ENCODE measurements around the gene SLC31A2.
"Not testable (repeated sequence)": the region's sequence is repeated elsewhere in the genome, so short reads cannot be mapped to it uniquely, and the experiment has no call there.

Gene SLC31A2, protein sequence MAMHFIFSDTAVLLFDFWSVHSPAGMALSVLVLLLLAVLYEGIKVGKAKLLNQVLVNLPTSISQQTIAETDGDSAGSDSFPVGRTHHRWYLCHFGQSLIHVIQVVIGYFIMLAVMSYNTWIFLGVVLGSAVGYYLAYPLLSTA

GRCh38 chr9:113150670-113151611, at the start of gene SLC31A2:
TSS of gene SLC31A2 (plus strand) at chr9:113151007. CDS start at chr9:113151075, 68 bp downstream.
- no peaks in the 10 kb centered on the region for H3K36me3 ChIP-seq (ENCODE audit: control insufficient read depth, insufficient read depth, low read length)
- H3K27me3 ChIP-seq (ENCODE audit: control insufficient read depth, insufficient read depth, low read length): no peaks in the 10 kb centered on the region
- peak within 1 kb of the TSS; percentile 89 for H3K4me3 ChIP-seq (ENCODE audit: low read length)
- peak within 1 kb of the TSS; percentile 61 for H3K9ac ChIP-seq (ENCODE audit: low read length)
- H3K27ac ChIP-seq (ENCODE audit: low read depth, low read length): peak within 1 kb of the TSS; percentile 68
- peaks cover 3% of the 10 kb centered on the region for H3K4me1 ChIP-seq (ENCODE audit: control insufficient read depth, insufficient read depth, low read length)

DNA sequence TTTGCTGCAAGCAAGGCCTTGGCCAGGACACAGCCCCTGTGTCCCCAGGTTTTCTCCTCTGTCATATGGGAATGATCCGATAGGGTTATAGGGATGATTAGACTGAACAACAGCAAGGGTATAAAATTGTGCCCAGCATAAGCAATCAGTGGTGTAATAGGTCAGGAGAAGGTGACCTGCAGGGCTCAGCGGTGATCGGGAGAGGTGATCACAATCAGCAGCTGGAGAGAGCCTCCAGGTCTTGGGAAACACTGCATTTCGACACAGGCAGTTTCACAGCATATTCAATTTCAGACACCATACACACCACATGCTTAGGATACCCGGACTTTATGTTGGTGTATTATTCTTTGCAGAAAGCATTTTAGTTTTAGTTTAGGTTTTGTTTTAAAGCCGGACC, 45.5 kb upstream of the SLC31A2 start:
- not testable (repeated sequence) for H3K4me3 ChIP-seq (ENCODE audit: low read length)

DNA sequence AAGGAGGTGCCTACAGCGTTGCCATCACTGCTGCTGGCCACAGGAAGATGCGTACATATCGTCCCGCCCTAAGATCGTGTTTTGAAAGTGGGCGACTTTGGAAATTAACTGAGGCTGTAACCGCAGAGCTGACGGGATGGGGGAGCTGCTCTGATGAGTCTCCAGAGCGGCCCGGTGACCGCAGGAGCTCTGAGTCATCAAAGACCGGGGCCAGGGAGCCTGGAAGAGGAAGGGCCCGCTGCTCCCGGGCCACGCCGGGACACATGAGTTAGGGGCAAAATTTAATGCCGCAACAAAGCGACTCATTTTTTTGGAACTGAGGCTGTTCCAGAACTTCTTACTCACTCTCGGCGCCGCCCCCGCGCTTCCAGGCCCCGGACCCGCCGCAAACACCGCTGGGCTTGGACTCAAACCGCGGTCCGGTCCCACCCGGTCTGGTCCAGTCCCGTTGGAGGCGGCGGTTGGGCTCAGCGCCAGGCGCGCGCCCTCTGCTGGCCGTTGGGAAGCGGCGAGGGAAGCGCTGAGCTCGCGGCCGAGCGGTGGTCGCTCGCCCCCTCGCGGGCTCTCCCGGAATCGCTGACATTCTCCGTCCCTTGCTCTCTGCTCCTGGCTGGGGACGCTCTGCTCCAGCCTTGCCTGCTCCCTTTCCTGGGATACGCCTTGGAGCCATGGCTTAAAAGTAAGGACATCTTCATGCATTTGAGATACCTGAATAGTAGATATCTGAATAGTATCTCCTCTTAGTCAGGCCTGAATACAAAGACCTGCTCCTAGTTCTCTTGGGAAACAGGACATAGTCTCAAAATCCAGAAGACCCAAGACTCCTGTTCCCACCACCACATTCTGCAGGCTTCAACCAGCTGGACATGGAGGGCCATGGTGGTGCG, 39.5 kb upstream of the SLC31A2 start:
- H3K36me3 ChIP-seq (ENCODE audit: control insufficient read depth, insufficient read depth, low read length); H3K27ac ChIP-seq (ENCODE audit: low read depth, low read length); H3K9ac ChIP-seq (ENCODE audit: low read length); H3K4me1 ChIP-seq (ENCODE audit: control insufficient read depth, insufficient read depth, low read length); H3K27me3 ChIP-seq (ENCODE audit: control insufficient read depth, insufficient read depth, low read length); H3K4me3 ChIP-seq (ENCODE audit: low read length): not testable (repeated sequence)

More for the DNA sequence above, 45.5 kb upstream of the SLC31A2 start:
- not testable (repeated sequence) for H3K27me3 ChIP-seq (ENCODE audit: control insufficient read depth, insufficient read depth, low read length); H3K36me3 ChIP-seq (ENCODE audit: control insufficient read depth, insufficient read depth, low read length); H3K27ac ChIP-seq (ENCODE audit: low read depth, low read length); H3K9ac ChIP-seq (ENCODE audit: low read length); H3K4me1 ChIP-seq (ENCODE audit: control insufficient read depth, insufficient read depth, low read length)

DNA sequence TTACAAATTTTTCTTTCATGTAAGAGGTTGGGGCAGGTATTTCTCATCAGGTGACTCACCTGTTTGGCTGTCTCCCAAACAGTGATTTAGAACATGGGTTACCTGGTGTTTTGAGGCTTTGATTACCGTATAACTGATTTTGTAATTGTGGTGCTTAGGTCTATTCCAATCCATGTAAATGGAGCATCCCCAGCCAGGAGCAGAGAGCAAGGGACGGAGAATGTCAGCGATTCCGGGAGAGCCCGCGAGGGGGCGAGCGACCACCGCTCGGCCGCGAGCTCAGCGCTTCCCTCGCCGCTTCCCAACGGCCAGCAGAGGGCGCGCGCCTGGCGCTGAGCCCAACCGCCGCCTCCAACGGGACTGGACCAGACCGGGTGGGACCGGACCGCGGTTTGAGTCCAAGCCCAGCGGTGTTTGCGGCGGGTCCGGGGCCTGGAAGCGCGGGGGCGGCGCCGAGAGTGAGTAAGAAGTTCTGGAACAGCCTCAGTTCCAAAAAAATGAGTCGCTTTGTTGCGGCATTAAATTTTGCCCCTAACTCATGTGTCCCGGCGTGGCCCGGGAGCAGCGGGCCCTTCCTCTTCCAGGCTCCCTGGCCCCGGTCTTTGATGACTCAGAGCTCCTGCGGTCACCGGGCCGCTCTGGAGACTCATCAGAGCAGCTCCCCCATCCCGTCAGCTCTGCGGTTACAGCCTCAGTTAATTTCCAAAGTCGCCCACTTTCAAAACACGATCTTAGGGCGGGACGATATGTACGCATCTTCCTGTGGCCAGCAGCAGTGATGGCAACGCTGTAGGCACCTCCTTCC, 37.9 kb upstream of the SLC31A2 start:
- not testable (repeated sequence) for H3K4me3 ChIP-seq (ENCODE audit: low read length); H3K9ac ChIP-seq (ENCODE audit: low read length); H3K27ac ChIP-seq (ENCODE audit: low read depth, low read length); H3K36me3 ChIP-seq (ENCODE audit: control insufficient read depth, insufficient read depth, low read length); H3K27me3 ChIP-seq (ENCODE audit: control insufficient read depth, insufficient read depth, low read length); H3K4me1 ChIP-seq (ENCODE audit: control insufficient read depth, insufficient read depth, low read length)

DNA sequence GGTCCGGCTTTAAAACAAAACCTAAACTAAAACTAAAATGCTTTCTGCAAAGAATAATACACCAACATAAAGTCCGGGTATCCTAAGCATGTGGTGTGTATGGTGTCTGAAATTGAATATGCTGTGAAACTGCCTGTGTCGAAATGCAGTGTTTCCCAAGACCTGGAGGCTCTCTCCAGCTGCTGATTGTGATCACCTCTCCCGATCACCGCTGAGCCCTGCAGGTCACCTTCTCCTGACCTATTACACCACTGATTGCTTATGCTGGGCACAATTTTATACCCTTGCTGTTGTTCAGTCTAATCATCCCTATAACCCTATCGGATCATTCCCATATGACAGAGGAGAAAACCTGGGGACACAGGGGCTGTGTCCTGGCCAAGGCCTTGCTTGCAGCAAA, 32.0 kb upstream of the SLC31A2 start:
- not testable (repeated sequence) for H3K9ac ChIP-seq (ENCODE audit: low read length); H3K36me3 ChIP-seq (ENCODE audit: control insufficient read depth, insufficient read depth, low read length); H3K4me3 ChIP-seq (ENCODE audit: low read length); H3K4me1 ChIP-seq (ENCODE audit: control insufficient read depth, insufficient read depth, low read length); H3K27me3 ChIP-seq (ENCODE audit: control insufficient read depth, insufficient read depth, low read length); H3K27ac ChIP-seq (ENCODE audit: low read depth, low read length)

DNA sequence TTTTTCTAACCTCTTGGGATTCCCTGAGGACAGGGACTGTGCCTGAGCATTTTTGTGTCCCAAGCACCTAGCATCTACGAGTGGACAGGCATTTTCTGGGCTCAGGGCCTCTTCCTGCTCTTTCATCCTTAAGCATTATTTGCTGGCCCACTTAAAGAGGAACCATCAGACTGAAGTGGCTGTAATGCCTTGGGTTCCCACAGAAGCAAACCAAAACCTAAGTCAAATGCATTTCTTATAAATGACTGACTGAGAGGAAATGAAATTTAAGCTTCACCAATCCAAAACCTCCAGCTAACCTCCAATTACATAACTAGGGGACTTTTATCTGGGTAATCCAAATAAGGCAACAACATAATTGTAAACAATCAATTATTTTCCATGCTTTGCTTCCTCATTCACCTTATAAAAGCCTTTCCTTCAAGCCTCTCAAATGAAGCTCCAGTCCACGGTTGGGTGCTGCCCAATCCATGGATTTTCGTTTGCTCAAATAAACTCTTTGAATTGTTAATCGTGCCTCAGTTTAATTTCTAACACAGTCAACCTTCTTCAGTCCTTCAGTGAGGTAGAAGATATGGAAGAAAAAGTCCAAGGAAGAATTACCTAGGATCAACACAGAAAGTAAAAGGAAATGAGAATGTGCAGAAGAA, 25.3 kb upstream of the SLC31A2 start:
- H3K9ac ChIP-seq (ENCODE audit: low read length): no peak overlapping the region
- H3K36me3 ChIP-seq (ENCODE audit: control insufficient read depth, insufficient read depth, low read length): no peaks in the 10 kb centered on the region
- H3K4me3 ChIP-seq (ENCODE audit: low read length): no peak overlapping the region
- no peak overlapping the region for H3K27ac ChIP-seq (ENCODE audit: low read depth, low read length)
- no peaks in the 10 kb centered on the region for H3K27me3 ChIP-seq (ENCODE audit: control insufficient read depth, insufficient read depth, low read length)
- no peaks in the 10 kb centered on the region for H3K4me1 ChIP-seq (ENCODE audit: control insufficient read depth, insufficient read depth, low read length)

DNA sequence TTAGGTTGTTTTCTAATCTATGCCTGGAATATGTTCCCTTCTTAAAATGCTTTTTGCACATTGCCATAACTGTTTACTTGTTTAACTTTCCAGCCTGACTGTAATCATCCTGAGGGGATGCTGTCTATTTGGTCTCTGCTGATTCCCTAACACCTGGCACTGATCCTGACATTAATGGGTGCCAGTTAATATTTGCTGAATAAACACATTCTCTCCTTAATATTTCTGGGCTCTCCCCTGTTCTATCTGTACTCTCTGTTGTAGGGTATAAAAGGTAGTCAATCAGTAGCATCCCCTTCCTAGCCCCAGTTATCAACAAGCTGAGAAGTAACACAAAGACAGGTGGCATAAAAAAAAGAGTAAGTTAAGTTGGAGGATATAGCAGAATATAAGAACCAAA, 21.3 kb upstream of the SLC31A2 start:
- Histone ChIP-seq H3K4me3 (ENCODE audit: low read length) (no peak overlapping the region), H3K27ac (ENCODE audit: low read depth, low read length) (no peak overlapping the region), H3K9ac (ENCODE audit: low read length) (no peak overlapping the region), H3K36me3 (ENCODE audit: control insufficient read depth, insufficient read depth, low read length) (no peaks in the 10 kb centered on the region), H3K27me3 (ENCODE audit: control insufficient read depth, insufficient read depth, low read length) (no peaks in the 10 kb centered on the region), H3K4me1 (ENCODE audit: control insufficient read depth, insufficient read depth, low read length) (no peaks in the 10 kb centered on the region)

DNA sequence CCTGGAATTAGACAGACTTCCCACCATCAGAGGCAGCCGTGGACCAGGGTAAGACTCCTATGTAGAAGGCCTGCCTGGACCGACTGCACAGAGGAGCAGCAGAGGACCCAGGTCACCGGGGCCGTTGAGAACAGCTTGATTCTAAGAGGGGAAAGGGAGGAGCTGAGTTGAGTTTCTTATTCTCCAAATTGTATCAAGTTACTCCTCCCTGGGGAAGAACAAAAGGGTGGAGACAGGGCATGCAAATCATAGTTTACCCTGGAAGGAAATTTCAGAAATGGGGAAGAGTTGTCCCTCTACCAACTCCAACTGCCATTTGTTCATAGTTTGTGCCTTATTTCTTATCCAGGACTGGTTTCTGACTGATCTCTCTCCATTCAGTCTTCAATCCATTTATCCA, 20.9 kb upstream of the SLC31A2 start:
- H3K27ac ChIP-seq (ENCODE audit: low read depth, low read length): no peak overlapping the region
- H3K27me3 ChIP-seq (ENCODE audit: control insufficient read depth, insufficient read depth, low read length): no peaks in the 10 kb centered on the region
- no peaks in the 10 kb centered on the region for H3K36me3 ChIP-seq (ENCODE audit: control insufficient read depth, insufficient read depth, low read length)
- no peak overlapping the region for H3K9ac ChIP-seq (ENCODE audit: low read length)
- H3K4me1 ChIP-seq (ENCODE audit: control insufficient read depth, insufficient read depth, low read length): no peaks in the 10 kb centered on the region
- H3K4me3 ChIP-seq (ENCODE audit: low read length): no peak overlapping the region

- no peaks in the 10 kb centered on the region for H3K27me3 ChIP-seq (ENCODE audit: control insufficient read depth, insufficient read depth, low read length)
- no peak overlapping the region for H3K27ac ChIP-seq (ENCODE audit: low read depth, low read length)
- H3K4me3 ChIP-seq (ENCODE audit: low read length): no peak overlapping the region
- no peaks in the 10 kb centered on the region for H3K36me3 ChIP-seq (ENCODE audit: control insufficient read depth, insufficient read depth, low read length)
- no peaks in the 10 kb centered on the region for H3K4me1 ChIP-seq (ENCODE audit: control insufficient read depth, insufficient read depth, low read length)
- H3K9ac ChIP-seq (ENCODE audit: low read length): no peak overlapping the region
Observed at GRCh38 chr9:113131689-113132151, 19.1 kb upstream of the SLC31A2 start.

GRCh38 chr9:113137196-113138168, 13.3 kb upstream of the SLC31A2 start:
- Histone ChIP-seq H3K27me3 (ENCODE audit: control insufficient read depth, insufficient read depth, low read length) (no peaks in the 10 kb centered on the region), H3K27ac (ENCODE audit: low read depth, low read length) (no peak overlapping the region), H3K9ac (ENCODE audit: low read length) (no peak overlapping the region), H3K4me1 (ENCODE audit: control insufficient read depth, insufficient read depth, low read length) (no peaks in the 10 kb centered on the region), H3K4me3 (ENCODE audit: low read length) (no peak overlapping the region), H3K36me3 (ENCODE audit: control insufficient read depth, insufficient read depth, low read length) (no peaks in the 10 kb centered on the region)

DNA sequence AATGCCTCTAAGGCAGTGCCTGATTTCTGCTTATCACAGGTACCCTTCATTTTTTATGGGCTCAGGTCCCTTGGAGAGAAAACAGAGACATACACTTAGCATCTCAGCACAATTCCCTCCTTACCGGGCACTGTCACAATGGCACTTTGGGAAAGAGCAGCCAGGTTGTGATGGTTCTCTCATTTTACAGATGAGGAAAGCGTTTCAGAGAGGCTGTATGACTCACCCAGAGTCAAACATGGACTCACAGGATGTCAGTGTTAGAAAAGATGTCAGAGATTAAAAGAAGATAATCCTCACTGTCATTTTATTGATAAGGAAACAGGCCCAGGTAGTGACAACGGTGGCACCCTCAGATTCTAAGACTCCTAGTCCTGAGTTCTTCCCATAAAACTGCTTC, 12.0 kb upstream of the SLC31A2 start:
- H3K9ac ChIP-seq (ENCODE audit: low read length): no peak overlapping the region
- H3K27ac ChIP-seq (ENCODE audit: low read depth, low read length): no peak overlapping the region
- H3K27me3 ChIP-seq (ENCODE audit: control insufficient read depth, insufficient read depth, low read length): no peaks in the 10 kb centered on the region
- H3K36me3 ChIP-seq (ENCODE audit: control insufficient read depth, insufficient read depth, low read length): no peaks in the 10 kb centered on the region
- H3K4me3 ChIP-seq (ENCODE audit: low read length): no peak overlapping the region
- no peaks in the 10 kb centered on the region for H3K4me1 ChIP-seq (ENCODE audit: control insufficient read depth, insufficient read depth, low read length)

All from rectal smooth muscle tissue (tissue), 1 donor.